ENCODE results near the gene PHYHIPL. TPM values are rescaled to one million over a fixed set of nuclear protein-coding genes. Genes with fewer than 3 reads are reported as not detected.

PHYHIPL gene
- total RNA-seq, 1 donor from 2014 or later = 0.23 TPM

DNA sequence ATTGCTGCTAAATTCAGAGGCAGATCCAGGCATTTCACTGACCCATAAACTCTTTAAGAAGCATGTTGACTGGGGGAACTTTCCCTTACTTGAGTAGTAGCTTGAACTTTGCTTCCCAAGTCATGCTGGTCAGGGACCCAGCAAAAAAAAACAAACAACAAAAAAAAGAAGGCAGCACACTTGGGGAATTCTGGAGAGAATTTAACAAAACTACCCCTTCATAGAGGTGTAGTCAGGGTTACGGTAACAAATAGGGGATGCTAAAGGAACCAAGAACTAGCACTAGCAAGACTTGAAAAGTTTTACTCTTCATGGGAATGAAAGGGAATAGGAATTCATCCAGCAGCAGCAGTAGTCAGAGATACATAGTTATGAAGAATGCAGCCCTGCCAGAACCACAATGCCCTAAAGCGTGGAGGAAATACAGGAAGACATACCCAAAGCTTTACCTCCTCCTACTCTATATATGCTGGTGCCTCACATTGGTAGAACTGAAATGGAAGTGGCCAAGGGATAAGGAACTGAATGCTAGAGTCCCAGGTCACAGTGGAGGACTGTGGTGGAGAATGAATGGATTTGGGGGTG, 67.3 kb downstream of the PHYHIPL start:
- TF ChIP-seq, protein P1, sequence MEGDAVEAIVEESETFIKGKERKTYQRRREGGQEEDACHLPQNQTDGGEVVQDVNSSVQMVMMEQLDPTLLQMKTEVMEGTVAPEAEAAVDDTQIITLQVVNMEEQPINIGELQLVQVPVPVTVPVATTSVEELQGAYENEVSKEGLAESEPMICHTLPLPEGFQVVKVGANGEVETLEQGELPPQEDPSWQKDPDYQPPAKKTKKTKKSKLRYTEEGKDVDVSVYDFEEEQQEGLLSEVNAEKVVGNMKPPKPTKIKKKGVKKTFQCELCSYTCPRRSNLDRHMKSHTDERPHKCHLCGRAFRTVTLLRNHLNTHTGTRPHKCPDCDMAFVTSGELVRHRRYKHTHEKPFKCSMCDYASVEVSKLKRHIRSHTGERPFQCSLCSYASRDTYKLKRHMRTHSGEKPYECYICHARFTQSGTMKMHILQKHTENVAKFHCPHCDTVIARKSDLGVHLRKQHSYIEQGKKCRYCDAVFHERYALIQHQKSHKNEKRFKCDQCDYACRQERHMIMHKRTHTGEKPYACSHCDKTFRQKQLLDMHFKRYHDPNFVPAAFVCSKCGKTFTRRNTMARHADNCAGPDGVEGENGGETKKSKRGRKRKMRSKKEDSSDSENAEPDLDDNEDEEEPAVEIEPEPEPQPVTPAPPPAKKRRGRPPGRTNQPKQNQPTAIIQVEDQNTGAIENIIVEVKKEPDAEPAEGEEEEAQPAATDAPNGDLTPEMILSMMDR (conservative IDR thresholded peaks at IDR 0.05; ENCODE audit: low read depth, low read length) = no peak
- DNase-seq (ENCODE audit: low read depth) = no peak
- H3K4me3 ChIP-seq (ENCODE audit: low read depth, low read length) = no peak overlapping the region

DNA sequence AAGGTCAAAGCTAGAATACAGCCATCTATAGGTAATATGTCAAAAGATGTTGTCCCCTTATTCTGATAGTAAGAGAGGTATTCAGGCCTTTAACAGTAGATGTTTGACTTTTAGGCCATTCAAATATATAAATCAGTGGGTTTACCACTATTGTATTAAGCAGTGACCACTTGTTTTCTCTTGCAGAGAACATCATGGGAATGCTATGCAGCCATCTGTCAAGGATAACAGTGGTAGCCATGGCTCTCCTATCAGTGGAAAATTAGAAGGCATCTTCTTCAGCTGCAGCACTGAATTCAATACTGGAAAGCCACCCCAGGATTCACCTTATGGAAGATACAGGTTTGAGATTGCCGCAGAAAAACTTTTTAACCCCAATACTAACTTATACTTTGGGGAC, 68.4 kb downstream of the PHYHIPL start:
- TF ChIP-seq, protein P1 (conservative IDR thresholded peaks at IDR 0.05; ENCODE audit: low read depth, low read length) = no peak
- no peak overlapping the region for H3K4me3 ChIP-seq (ENCODE audit: low read depth, low read length)
- DNase-seq (ENCODE audit: low read depth) = no peak

DNA sequence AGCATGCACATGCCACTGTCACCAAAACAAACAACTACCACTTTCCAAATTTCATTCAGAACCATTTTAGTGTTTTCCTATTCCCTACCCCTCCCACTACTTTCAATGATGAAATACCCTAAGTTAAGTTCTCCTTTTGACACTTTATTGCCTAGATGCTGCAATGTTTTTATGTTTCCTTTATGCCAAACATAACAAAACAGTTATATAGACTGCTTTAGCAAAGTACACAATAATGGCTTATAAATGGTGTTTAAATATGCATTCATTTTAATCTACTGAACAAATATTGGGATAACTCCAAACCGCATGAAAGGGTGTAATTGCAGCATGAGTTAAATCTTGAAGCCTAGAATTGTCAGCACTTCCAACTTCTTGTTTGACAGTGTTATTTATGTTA, 69.2 kb downstream of the PHYHIPL start:
- TF ChIP-seq, protein P1 (conservative IDR thresholded peaks at IDR 0.05; ENCODE audit: low read depth, low read length) = no peak
- H3K4me3 ChIP-seq (ENCODE audit: low read depth, low read length) = no peak overlapping the region
- DNase-seq (ENCODE audit: low read depth) = no peak

DNA sequence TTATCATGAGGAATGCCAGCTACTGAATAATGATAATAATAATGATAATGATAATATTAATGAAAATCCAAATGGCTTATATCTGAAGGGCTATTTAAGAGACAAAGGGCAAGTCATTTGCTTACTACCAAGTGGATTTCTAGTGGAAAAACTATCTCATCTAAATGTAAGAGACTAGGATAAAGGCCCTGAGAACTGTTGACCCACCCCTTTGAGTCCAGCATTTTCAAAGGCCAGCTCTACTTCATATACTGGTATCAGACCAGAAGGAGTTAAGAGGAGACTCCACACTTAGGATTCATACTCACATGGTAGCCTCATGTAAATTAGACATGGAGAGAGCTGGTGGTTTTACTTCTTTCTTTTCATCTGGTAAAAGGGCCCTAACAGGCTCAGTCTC, 76.0 kb downstream of the PHYHIPL start:
- TF ChIP-seq, protein P1 (conservative IDR thresholded peaks at IDR 0.05; ENCODE audit: low read depth, low read length) = no peak

DNA sequence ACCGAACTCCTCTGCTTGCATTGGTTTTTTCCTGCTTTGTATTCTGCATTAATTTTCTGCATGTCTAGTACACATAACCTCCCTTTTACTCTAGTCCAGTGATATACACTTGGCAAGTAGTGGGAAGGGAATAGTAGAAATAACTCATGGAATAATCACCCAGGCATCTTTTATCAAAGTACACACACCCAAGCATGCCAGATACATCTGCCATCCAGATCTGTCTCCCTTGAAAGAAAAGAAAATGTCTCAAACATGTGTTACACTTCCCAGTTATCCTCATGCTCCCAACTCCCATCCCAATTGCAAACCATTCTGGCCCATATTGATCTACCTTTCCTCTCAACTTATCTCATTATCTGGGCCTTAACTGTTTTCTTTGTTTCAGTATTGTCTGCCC, 79.0 kb downstream of the PHYHIPL start:
- no peak for DNase-seq (ENCODE audit: low read depth)
- H3K4me3 ChIP-seq (ENCODE audit: low read depth, low read length) = no peak overlapping the region
- TF ChIP-seq, protein P1 (conservative IDR thresholded peaks at IDR 0.05; ENCODE audit: low read depth, low read length) = no peak

More for the DNA sequence above, 76.0 kb downstream of the PHYHIPL start:
- no peak for DNase-seq (ENCODE audit: low read depth)
- no peak overlapping the region for H3K4me3 ChIP-seq (ENCODE audit: low read depth, low read length)

DNA sequence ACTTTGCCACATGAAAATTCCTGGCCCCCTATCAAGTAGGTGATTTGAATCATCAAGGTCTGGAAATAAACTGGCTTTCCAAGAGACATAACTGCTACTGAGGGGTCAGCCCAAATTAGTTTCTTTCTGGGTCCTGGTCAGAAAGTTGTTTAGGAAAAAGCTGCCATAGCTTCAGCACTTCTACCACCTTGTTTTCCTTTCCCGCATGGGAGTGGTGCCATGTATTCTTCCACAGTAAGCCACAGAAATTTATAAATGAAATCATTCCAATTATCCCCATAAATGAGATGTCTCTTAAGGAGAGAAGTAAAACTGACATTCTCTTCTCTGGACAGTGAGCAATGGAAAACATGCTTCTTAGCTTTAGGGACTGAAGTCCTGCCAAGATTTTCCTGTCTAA, 80.8 kb downstream of the PHYHIPL start:
- DNase-seq (ENCODE audit: low read depth) = no peak
- H3K4me3 ChIP-seq (ENCODE audit: low read depth, low read length) = no peak overlapping the region
- TF ChIP-seq, protein P1 (conservative IDR thresholded peaks at IDR 0.05; ENCODE audit: low read depth, low read length) = no peak

DNA sequence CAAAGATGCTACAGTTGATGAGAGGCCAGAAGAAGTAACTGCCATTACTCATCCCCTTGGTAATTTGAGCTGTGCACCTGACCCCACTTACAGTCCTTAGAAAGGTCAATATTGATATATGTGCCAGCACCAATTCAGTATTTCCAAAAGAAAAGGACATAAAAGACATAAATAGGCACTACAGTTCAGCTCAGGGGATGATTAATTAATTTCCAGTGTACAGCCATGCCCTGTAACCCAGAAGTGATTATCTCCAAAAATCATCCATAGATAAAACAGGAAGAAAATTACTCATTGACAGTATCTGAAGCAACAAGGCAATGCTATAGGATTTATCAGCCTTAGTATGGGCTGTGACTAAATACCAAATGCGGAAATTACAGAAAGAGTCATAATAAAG, 82.4 kb downstream of the PHYHIPL start:
- no peak for DNase-seq (ENCODE audit: low read depth)
- TF ChIP-seq, protein P1 (conservative IDR thresholded peaks at IDR 0.05; ENCODE audit: low read depth, low read length) = no peak
- no peak overlapping the region for H3K4me3 ChIP-seq (ENCODE audit: low read depth, low read length)

Measured in epithelial cell of proximal tubule (primary cell).